Fibroblast of lung (primary cell): ENCODE measurements around the gene GHRH. TPM values are rescaled to one million over a fixed set of nuclear protein-coding genes. Genes with fewer than 3 reads are reported as not detected.

ENCODE experiments used
- DNase-seq, 2 donors: peaks; one replicate each; pipeline versions ENCODE4 v3.0.0 to v3.0.0-alpha.2; 2010; ENCODE audit warnings: low read depth in 2 of 2
- H2AFZ ChIP-seq: 2 replicates; pipeline ENCODE4 v1.5.1; 2012; ENCODE audit warnings: low read length, control low read depth, inconsistent platforms
- H3K27ac ChIP-seq: 2 replicates; pipeline ENCODE4 v1.5.1; 2011; ENCODE audit warnings: low read length, control low read depth; ENCODE audit not compliant: insufficient read depth
- H3K27me3 ChIP-seq: 2 replicates; pipeline ENCODE4 v1.5.1; 2011; ENCODE audit warnings: mild to moderate bottlenecking, low read length; ENCODE audit not compliant: control insufficient read depth, insufficient read depth
- H3K36me3 ChIP-seq: 2 replicates; pipeline ENCODE4 v1.5.1; 2011; ENCODE audit warnings: low read length; ENCODE audit not compliant: control insufficient read depth, insufficient read depth
- H3K4me1 ChIP-seq: 2 replicates; pipeline ENCODE4 v1.5.1; 2011; ENCODE audit warnings: low read length; ENCODE audit not compliant: control insufficient read depth, insufficient read depth; ENCODE audit errors: extremely low read depth
- H3K4me2 ChIP-seq: 2 replicates; pipeline ENCODE4 v1.5.1; 2011; ENCODE audit warnings: low read length, control low read depth; ENCODE audit not compliant: insufficient read depth; ENCODE audit errors: extremely low read depth
- H3K4me3 ChIP-seq, 4 experiments: fragments of 200-600 bp in 1 of 4; sonication (generic) in 1 of 4; replicated peaks in 1 of 4; 2 replicates each; pipeline ENCODE4 v1.5.1; 2011 to 2016; ENCODE audit warnings: low read length in 4 of 4, low read depth in 3 of 4, mild to moderate bottlenecking in 3 of 4, control low read depth in 2 of 4, inconsistent platforms in 1 of 4, mixed read lengths in 1 of 4; ENCODE audit not compliant: insufficient read depth in 1 of 4; ENCODE audit errors: control extremely low read depth in 1 of 4
- H3K79me2 ChIP-seq: 2 replicates; pipeline ENCODE4 v1.5.1; 2012; ENCODE audit warnings: mild to moderate bottlenecking, low read length, inconsistent platforms; ENCODE audit not compliant: control insufficient read depth, insufficient read depth
- H3K9ac ChIP-seq: 2 replicates; pipeline ENCODE4 v1.5.1; 2011; ENCODE audit warnings: mild to moderate bottlenecking, low read length, control low read depth; ENCODE audit not compliant: insufficient read depth
- H3K9me3 ChIP-seq: 2 replicates; pipeline ENCODE4 v1.5.1; 2012; ENCODE audit warnings: low read depth, low read length; ENCODE audit not compliant: control insufficient read depth, insufficient read depth
- H4K20me1 ChIP-seq: 2 replicates; pipeline ENCODE4 v1.5.1; 2011; ENCODE audit warnings: low read length; ENCODE audit not compliant: control insufficient read depth, insufficient read depth; ENCODE audit errors: extremely low read depth
- CTCF ChIP-seq, 2 donors: IDR thresholded peaks in 1 of 2; conservative IDR thresholded peaks in 1 of 2; 1 replicate in 1 of 2; 2 replicates in 1 of 2; pipeline ENCODE4 v1.5.1; 2011 to 2012; ENCODE audit warnings: low read length in 2 of 2, control low read depth in 1 of 2, inconsistent platforms in 1 of 2, low read depth in 1 of 2, mild to moderate bottlenecking in 1 of 2
- EZH2 ChIP-seq: IDR thresholded peaks from 2 replicates; pipeline ENCODE4 v1.5.1; 2012; ENCODE audit warnings: low read length, control low read depth, mild to moderate bottlenecking; ENCODE audit errors: missing control alignments
- polyA plus RNA-seq, 2 donors: library from polyadenylated mRNA; depleted of rRNA in 1 of 2; stranded (reverse) in 1 of 2; unstranded in 1 of 2; fragments of >200 nt; gene quantifications; 2 replicates each; pipeline ENCODE4 v1.2.1, GENCODE V29; 2011 to 2012; ENCODE audit warnings: missing spikeins in 1 of 2
- total RNA-seq: library from RNA; depleted of rRNA; stranded (reverse); fragments of >200 nt; gene quantifications from 2 replicates; pipeline ENCODE4 v1.2.1, GENCODE V29; 2014

Gene GHRH
- total and polyA plus RNA-seq, 2 donors (not counting 1 experiment from before 2014, with no cell fraction given): not detected

DNA sequence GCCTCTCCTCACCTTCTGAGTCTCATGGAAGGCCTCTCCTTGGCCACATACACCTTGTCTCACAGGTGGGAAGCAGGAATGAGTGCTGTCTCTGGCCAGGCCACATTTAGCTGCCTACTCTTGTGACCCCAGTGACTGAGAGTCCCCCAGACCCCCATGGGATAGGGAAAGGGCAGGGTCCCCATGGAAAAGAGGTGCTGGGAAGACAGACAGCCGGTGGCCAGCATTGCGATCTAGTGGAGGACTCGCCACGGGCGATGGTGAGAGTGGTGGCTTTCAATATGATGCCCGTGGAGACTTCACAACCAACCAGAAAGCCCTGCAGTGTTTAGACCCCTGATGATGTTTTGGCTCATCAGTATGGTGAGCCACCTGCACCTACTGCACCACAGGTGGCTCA lies 47.7 kb upstream of the GHRH start:
- no peak for TF ChIP-seq CTCF (conservative IDR thresholded peaks at IDR 0.05 in 1 of 2, IDR thresholded peaks at IDR 0.05 in 1 of 2; ENCODE audit: low read depth in 1 of 2, low read length in 2 of 2)
- no peak for TF ChIP-seq EZH2
- Histone ChIP-seq H3K27me3 (no peaks in the 10 kb centered on the region), H3K4me1 (peaks cover 12% of the 10 kb centered on the region), H3K9me3 (no peaks in the 10 kb centered on the region), H2AFZ (no peak overlapping the region), H3K27ac (no peak overlapping the region), H3K79me2 (peaks cover 10% of the 10 kb centered on the region), H3K36me3 (peaks cover 3% of the 10 kb centered on the region), H3K4me3 (no peak overlapping the region), H3K4me2 (no peak overlapping the region), H4K20me1 (no peaks in the 10 kb centered on the region), H3K9ac (no peak overlapping the region)
- no peak for DNase-seq

DNA sequence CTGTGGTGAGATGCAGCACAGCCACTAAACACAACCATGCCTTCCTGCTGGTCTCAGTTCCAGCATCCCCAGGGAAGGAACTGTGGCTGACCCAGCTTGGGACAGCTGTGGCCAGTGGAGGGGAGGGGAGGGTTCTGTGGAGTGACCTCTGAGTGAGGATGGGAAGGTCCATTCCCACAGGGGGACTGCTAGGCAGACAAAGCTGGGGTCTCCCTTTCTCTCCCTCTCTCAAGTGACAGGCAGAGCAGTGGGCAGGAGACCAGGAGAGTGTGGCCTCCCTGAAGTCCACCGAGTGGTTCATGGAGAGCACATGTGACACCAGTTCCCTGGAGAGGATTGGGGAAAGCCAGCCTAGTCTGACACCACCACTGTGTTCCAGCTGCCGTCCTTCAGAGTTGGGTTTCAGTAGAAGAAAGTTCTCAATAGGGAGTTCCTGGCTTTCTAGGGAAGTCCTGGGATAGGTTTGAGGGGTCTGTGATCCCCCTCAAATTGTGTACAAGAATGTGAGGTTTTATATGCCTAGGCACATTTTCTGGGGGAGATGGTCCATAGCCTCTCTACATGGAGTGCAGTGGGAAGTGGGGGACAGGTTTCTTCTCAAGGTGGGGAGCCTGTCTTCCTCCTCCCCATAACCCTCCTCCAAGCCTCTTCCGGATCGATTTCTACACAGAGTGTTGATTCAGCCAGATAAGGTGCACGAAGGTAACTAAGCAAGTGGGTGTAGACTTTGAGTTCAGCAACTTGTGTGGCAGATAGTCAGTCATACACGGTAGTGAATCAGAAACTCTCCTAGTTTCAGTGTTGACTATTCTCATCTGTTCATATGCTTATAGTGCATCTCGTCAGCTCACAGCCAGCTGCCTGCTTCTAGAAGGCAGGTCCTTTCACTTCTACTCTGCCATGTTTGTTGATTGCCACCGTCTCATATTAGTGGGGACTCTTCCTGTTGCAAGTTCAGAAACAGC lies 46.8 kb upstream of the GHRH start:
- Histone ChIP-seq H3K79me2 (peaks cover 8% of the 10 kb centered on the region), H3K27me3 (no peaks in the 10 kb centered on the region), H3K36me3 (peaks cover 6% of the 10 kb centered on the region), H3K9me3 (no peaks in the 10 kb centered on the region), H3K4me1 (peaks cover 6% of the 10 kb centered on the region), H3K27ac (no peak overlapping the region), H4K20me1 (no peaks in the 10 kb centered on the region), H3K9ac (no peak overlapping the region), H2AFZ (no peak overlapping the region), H3K4me2 (no peak overlapping the region), H3K4me3 (no peak overlapping the region)
- no peak for TF ChIP-seq EZH2
- no peak for TF ChIP-seq CTCF (conservative IDR thresholded peaks at IDR 0.05 in 1 of 2, IDR thresholded peaks at IDR 0.05 in 1 of 2; ENCODE audit: low read depth in 1 of 2, low read length in 2 of 2)
- no peak for DNase-seq

- TF ChIP-seq CTCF (conservative IDR thresholded peaks at IDR 0.05 in 1 of 2, IDR thresholded peaks at IDR 0.05 in 1 of 2; ENCODE audit: low read depth in 1 of 2, low read length in 2 of 2): no peak
- TF ChIP-seq EZH2: no peak
- Histone ChIP-seq H3K9ac (no peak overlapping the region), H2AFZ (no peak overlapping the region), H3K9me3 (no peaks in the 10 kb centered on the region), H4K20me1 (no peaks in the 10 kb centered on the region), H3K4me1 (no peaks in the 10 kb centered on the region), H3K27ac (no peak overlapping the region), H3K79me2 (peaks cover 5% of the 10 kb centered on the region), H3K36me3 (peaks cover 8% of the 10 kb centered on the region), H3K4me2 (no peak overlapping the region), H3K4me3 (no peak overlapping the region), H3K27me3 (no peaks in the 10 kb centered on the region)
- DNase-seq: no peak
Measured at GRCh38 chr20:37305839-37306238, 44.2 kb upstream of the GHRH start.
